MM.1S (cell line): ENCODE results near the gene GPR150.

ENCODE experiments used
- DNase-seq: peaks from one replicate; pipeline ENCODE4 v3.0.0-alpha.2; 2015
- H2AFZ ChIP-seq: fragments of 300-600 bp; sonication (generic); 2 replicates; pipeline ENCODE4 v1.6.0; 2016; ENCODE audit warnings: antibody characterized with exemption, low read length
- H3F3A ChIP-seq: fragments of 300-600 bp; sonication (generic); 2 replicates; pipeline ENCODE4 v1.6.1; 2016; ENCODE audit warnings: mild to moderate bottlenecking, antibody characterized with exemption, low read length, moderate library complexity, mixed read lengths; ENCODE audit not compliant: insufficient read depth
- H3K27ac ChIP-seq: fragments of 300-600 bp; sonication (generic); 2 replicates; pipeline ENCODE4 v1.5.1; 2016; ENCODE audit warnings: mild to moderate bottlenecking, low read length
- H3K27me3 ChIP-seq: fragments of 300-600 bp; sonication (generic); replicated peaks from 2 replicates; pipeline ENCODE4 v1.6.0; 2016; ENCODE audit warnings: low read length; ENCODE audit not compliant: insufficient read depth
- H3K36me3 ChIP-seq: fragments of 300-600 bp; sonication (generic); replicated peaks from 2 replicates; pipeline ENCODE4 v1.6.1; 2016; ENCODE audit warnings: mild to moderate bottlenecking, low read length, mixed read lengths; ENCODE audit not compliant: insufficient read depth
- H3K4me1 ChIP-seq: fragments of 300-600 bp; sonication (generic); 2 replicates; pipeline ENCODE4 v1.6.1; 2016; ENCODE audit warnings: low read length, mixed read lengths
- H3K4me2 ChIP-seq: fragments of 300-600 bp; sonication (generic); 2 replicates; pipeline ENCODE4 v1.6.0; 2016; ENCODE audit warnings: low read depth, low read length
- H3K4me3 ChIP-seq: fragments of 300-600 bp; sonication (generic); 2 replicates; pipeline ENCODE4 v1.5.1; 2016; ENCODE audit warnings: low read length, mixed read lengths
- H3K79me2 ChIP-seq: fragments of 300-600 bp; sonication (generic); 2 replicates; pipeline ENCODE4 v1.6.1; 2016; ENCODE audit warnings: mixed run types, low read length, mixed read lengths
- H3K9ac ChIP-seq: fragments of 300-600 bp; sonication (generic); 2 replicates; pipeline ENCODE4 v1.6.1; 2016; ENCODE audit warnings: low read length, mixed read lengths
- H3K9me2 ChIP-seq: fragments of 300-600 bp; sonication (generic); replicated peaks from 2 replicates; pipeline ENCODE4 v1.6.1; 2016; ENCODE audit warnings: mild to moderate bottlenecking, low read length, mixed read lengths; ENCODE audit not compliant: insufficient read depth
- H3K9me3 ChIP-seq: fragments of 300-600 bp; sonication (generic); replicated peaks from 2 replicates; pipeline ENCODE4 v1.6.1; 2016; ENCODE audit warnings: mild to moderate bottlenecking, low read length, mixed read lengths; ENCODE audit not compliant: insufficient read depth
- H4K20me1 ChIP-seq: fragments of 300-600 bp; sonication (generic); 2 replicates; pipeline ENCODE4 v1.6.1; 2016; ENCODE audit warnings: mild to moderate bottlenecking, low read length, moderate library complexity, mixed read lengths; ENCODE audit not compliant: insufficient read depth
- EZH2 ChIP-seq: fragments of 300-600 bp; sonication (generic); optimal IDR thresholded peaks from 2 replicates; pipeline ENCODE3; 2017; ENCODE audit warnings: low read depth, mild to moderate bottlenecking, antibody characterized with exemption, low read length, mixed read lengths
- EZH2phosphoT487 ChIP-seq: fragments of 300-600 bp; sonication (generic); IDR thresholded peaks from 2 replicates; pipeline ENCODE4 v1.6.1; 2018; ENCODE audit warnings: antibody characterized with exemption, low read length
- TF ChIP-seq, protein P1 (sequence below): fragments of 300-600 bp; sonication (generic); IDR thresholded peaks from 2 replicates; pipeline ENCODE4 v1.5.1; 2016; ENCODE audit warnings: antibody characterized with exemption, low read length, mixed read lengths

Gene GPR150

GRCh38 chr5:95611396-95611795 lies 8.5 kb upstream of the GPR150 start:
- Histone ChIP-seq H2AFZ (no peak overlapping the region), H3K4me1 (no peaks in the 10 kb centered on the region), H3K27ac (no peak overlapping the region), H3K9me3 (no peaks in the 10 kb centered on the region), H4K20me1 (no peaks in the 10 kb centered on the region), H3F3A (no peaks in the 10 kb centered on the region), H3K4me3 (no peak overlapping the region), H3K4me2 (no peak overlapping the region), H3K27me3 (no peaks in the 10 kb centered on the region), H3K9ac (no peak overlapping the region), H3K9me2 (no peaks in the 10 kb centered on the region), H3K36me3 (no peaks in the 10 kb centered on the region), H3K79me2 (no peaks in the 10 kb centered on the region)
- TF ChIP-seq EZH2phosphoT487 (no peak), EZH2 (no peak)
- TF ChIP-seq, protein P1, sequence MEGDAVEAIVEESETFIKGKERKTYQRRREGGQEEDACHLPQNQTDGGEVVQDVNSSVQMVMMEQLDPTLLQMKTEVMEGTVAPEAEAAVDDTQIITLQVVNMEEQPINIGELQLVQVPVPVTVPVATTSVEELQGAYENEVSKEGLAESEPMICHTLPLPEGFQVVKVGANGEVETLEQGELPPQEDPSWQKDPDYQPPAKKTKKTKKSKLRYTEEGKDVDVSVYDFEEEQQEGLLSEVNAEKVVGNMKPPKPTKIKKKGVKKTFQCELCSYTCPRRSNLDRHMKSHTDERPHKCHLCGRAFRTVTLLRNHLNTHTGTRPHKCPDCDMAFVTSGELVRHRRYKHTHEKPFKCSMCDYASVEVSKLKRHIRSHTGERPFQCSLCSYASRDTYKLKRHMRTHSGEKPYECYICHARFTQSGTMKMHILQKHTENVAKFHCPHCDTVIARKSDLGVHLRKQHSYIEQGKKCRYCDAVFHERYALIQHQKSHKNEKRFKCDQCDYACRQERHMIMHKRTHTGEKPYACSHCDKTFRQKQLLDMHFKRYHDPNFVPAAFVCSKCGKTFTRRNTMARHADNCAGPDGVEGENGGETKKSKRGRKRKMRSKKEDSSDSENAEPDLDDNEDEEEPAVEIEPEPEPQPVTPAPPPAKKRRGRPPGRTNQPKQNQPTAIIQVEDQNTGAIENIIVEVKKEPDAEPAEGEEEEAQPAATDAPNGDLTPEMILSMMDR: no peak
- DNase-seq: no peak

GRCh38 chr5:95613514-95613913 lies 6.4 kb upstream of the GPR150 start:
- Histone ChIP-seq H3K4me1 (no peaks in the 10 kb centered on the region), H3K79me2 (no peaks in the 10 kb centered on the region), H3K27me3 (no peaks in the 10 kb centered on the region), H3K4me3 (no peak overlapping the region), H3K9ac (no peak overlapping the region), H2AFZ (no peak overlapping the region), H3K4me2 (no peak overlapping the region), H3K9me2 (no peaks in the 10 kb centered on the region), H3F3A (no peaks in the 10 kb centered on the region), H3K9me3 (no peaks in the 10 kb centered on the region), H3K36me3 (no peaks in the 10 kb centered on the region), H4K20me1 (no peaks in the 10 kb centered on the region), H3K27ac (no peak overlapping the region)
- TF ChIP-seq EZH2phosphoT487 (no peak), EZH2 (no peak)
- TF ChIP-seq, protein P1: no peak
- no peak for DNase-seq

GRCh38 chr5:95615164-95615467 lies 4.8 kb upstream of the GPR150 start:
- no peaks in the 10 kb centered on the region for H3K79me2 ChIP-seq
- H3K4me2 ChIP-seq: no peak overlapping the region
- no peak overlapping the region for H3K27ac ChIP-seq
- no peak overlapping the region for H2AFZ ChIP-seq
- no peaks in the 10 kb centered on the region for H3K9me3 ChIP-seq
- H3K4me3 ChIP-seq: no peak overlapping the region
- no peaks in the 10 kb centered on the region for H3K9me2 ChIP-seq
- H3K4me1 ChIP-seq: 0 out of 2 replicates have a peak, but pooled peaks cover 2% of the 10 kb centered on the region
- H3K27me3 ChIP-seq: no peaks in the 10 kb centered on the region
- DNase-seq: no peak
- no peak overlapping the region for H3K9ac ChIP-seq
- TF ChIP-seq, protein P1: no peak
- TF ChIP-seq EZH2phosphoT487 (no peak), EZH2 (no peak)
- no peaks in the 10 kb centered on the region for H3K36me3 ChIP-seq
- no peaks in the 10 kb centered on the region for H3F3A ChIP-seq
- no peaks in the 10 kb centered on the region for H4K20me1 ChIP-seq
